K562 (cell line): Measurements from ENCODE around the gene ZNF672. TPM values are rescaled to one million over a fixed set of nuclear protein-coding genes. Genes with fewer than 3 reads are reported as not detected.

Experiments
- ATAC-seq: fragments of 200-7000 bp; cut with Tn5 transposase; 3 replicates; pipeline ENCODE4 v1.9.1; 2020; ENCODE audit warnings: moderate library complexity
- BruUV-seq: library from RNA; stranded (reverse); fragments of 400-500 nt; replicated peaks from 2 replicates; lab custom pipeline; 2021; lab: Mats Ljungman, UMichigan
- CTCF ChIA-PET: fragments of 300-600 bp; formaldehyde crosslinking; extraction: SDS; loops from one replicate; lab custom pipeline; 2021; ENCODE audit warnings: low intra/inter-chr PET ratio; lab: Yijun Ruan, JAX
- POLR2A ChIA-PET: fragments of 300-600, 350-650 bp; sonication (Branson Sonifier 250); formaldehyde crosslinking; extraction: SDS; loops from one replicate; lab custom pipeline; 2021; ENCODE audit warnings: antibody characterized with exemption, inconsistent platforms; lab: Yijun Ruan, JAX
- DNase-seq, 4 experiments: peaks; one replicate each; pipeline versions ENCODE4 v3.0.0 to v3.0.0-alpha.2; 2011 to 2018; ENCODE audit warnings: low spot score in 3 of 4, mixed read lengths in 3 of 4; ENCODE audit errors: extremely low read depth in 1 of 4
- FAIRE-seq: peaks from 2 replicates; lab custom pipeline; 2011; peaks lifted over from hg19 to GRCh38; lab: Jason Lieb, UNC
- H2AFZ ChIP-seq: 2 replicates; pipeline ENCODE4 v1.6.0; 2011; ENCODE audit warnings: low read depth, low read length, control low read depth, inconsistent platforms
- H3K27ac ChIP-seq: fragments of 200-600 bp; 3 replicates; pipeline ENCODE4 v1.8.0; 2011; ENCODE audit warnings: low read depth, mild to moderate bottlenecking, control low read depth, inconsistent platforms, low read length, moderate library complexity, mixed read lengths; ENCODE audit errors: extremely low read depth
- H3K27me3 ChIP-seq, 2 experiments: fragments of 300-600 bp in 1 of 2; 2 replicates in 1 of 2; 3 replicates in 1 of 2; pipeline versions ENCODE4 v1.6.0 to v1.8.0; 2011; ENCODE audit warnings: inconsistent platforms in 2 of 2, low read length in 2 of 2, mild to moderate bottlenecking in 1 of 2, mixed read lengths in 1 of 2, moderate library complexity in 1 of 2; ENCODE audit not compliant: control insufficient read depth in 2 of 2, insufficient read depth in 2 of 2
- H3K36me3 ChIP-seq: fragments of 300-600 bp; 3 replicates; pipeline ENCODE4 v1.8.0; 2011; ENCODE audit warnings: mild to moderate bottlenecking, low read length, inconsistent platforms; ENCODE audit not compliant: control insufficient read depth, insufficient read depth
- H3K4me1 ChIP-seq, 2 experiments: fragments of 200-600 bp in 1 of 2; replicated peaks in 1 of 2; 2 replicates in 1 of 2; 3 replicates in 1 of 2; pipeline versions ENCODE4 v1.5.1 to v1.8.0; 2011; ENCODE audit warnings: inconsistent platforms in 2 of 2, low read length in 2 of 2, mild to moderate bottlenecking in 1 of 2, mixed read lengths in 1 of 2, moderate library complexity in 1 of 2; ENCODE audit not compliant: control insufficient read depth in 2 of 2, insufficient read depth in 2 of 2
- H3K4me2 ChIP-seq: 2 replicates; pipeline ENCODE4 v1.6.1; 2011; ENCODE audit warnings: low read length, control low read depth, inconsistent platforms, mixed read lengths; ENCODE audit not compliant: insufficient read depth
- H3K4me3 ChIP-seq: fragments of 200-600 bp; sonication (generic), shearing (Covaris generic); 2 replicates; pipeline ENCODE4 v1.5.1; 2016; ENCODE audit warnings: control low read depth, inconsistent platforms
- H3K79me2 ChIP-seq: fragments of 200-600 bp; 3 replicates; pipeline ENCODE4 v1.8.0; 2011; ENCODE audit warnings: low read length, inconsistent platforms; ENCODE audit not compliant: control insufficient read depth, insufficient read depth
- H3K9ac ChIP-seq, 2 experiments: 2 replicates each; pipeline versions ENCODE4 v1.6.0 to v1.6.1; 2011; ENCODE audit warnings: low read depth in 2 of 2, low read length in 2 of 2, control low read depth in 1 of 2, inconsistent platforms in 1 of 2, mild to moderate bottlenecking in 1 of 2, mixed read lengths in 1 of 2; ENCODE audit not compliant: insufficient read depth in 1 of 2
- H3K9me1 ChIP-seq: one replicate; pipeline ENCODE4 v1.6.0; 2011; ENCODE audit warnings: inconsistent platforms, mild to moderate bottlenecking, low read length, moderate library complexity; ENCODE audit not compliant: control insufficient read depth, insufficient read depth
- H3K9me3 ChIP-seq: replicated peaks from 2 replicates; pipeline ENCODE4 v1.5.1; 2011; ENCODE audit warnings: low read depth, low read length, inconsistent platforms; ENCODE audit not compliant: control insufficient read depth, insufficient read depth
- H4K20me1 ChIP-seq: replicated peaks from 2 replicates; pipeline ENCODE4 v1.6.1; 2011; ENCODE audit warnings: low read length, inconsistent platforms, mixed read lengths; ENCODE audit not compliant: control insufficient read depth, insufficient read depth
- BCOR ChIP-seq: fragments of 450-650 bp; IDR thresholded peaks from 2 replicates; pipeline ENCODE4 v1.6.1; 2016
- HDAC1 ChIP-seq, 2 experiments: fragments of 450-650 bp; IDR thresholded peaks; 2 replicates each; pipeline ENCODE4 v1.6.1; 2016 to 2017; ENCODE audit warnings: inconsistent platforms in 1 of 2, mild to moderate bottlenecking in 1 of 2, moderate library complexity in 1 of 2
- POLR2G ChIP-seq: fragments of 200-400 bp; formaldehyde crosslinking; IDR thresholded peaks from 2 replicates; pipeline ENCODE4 v1.6.1; 2017; ENCODE audit warnings: low read depth, mild to moderate bottlenecking, antibody characterized with exemption, low read length, moderate library complexity
- SUPT5H ChIP-seq: fragments of 450-650 bp; IDR thresholded peaks from 2 replicates; pipeline ENCODE4 v1.6.1; 2016
- WGBS: fragments of 100-300 bp; shearing (Covaris generic); methylation state at CpG from one replicate; pipeline ENCODE4 v1.1.6; 2016; ENCODE audit warnings: low coverage, mixed read lengths; ENCODE audit not compliant: insufficient coverage; ENCODE audit errors: missing lambda C conversion rate; 5-methylcytosine and 5-hydroxymethylcytosine counted together
- in situ Hi-C: fragments of 300-500 bp; cut with MboI; formaldehyde crosslinking; loops from 4 replicates; pipeline ENCODE4 v1.15.0; 2018; ENCODE audit warnings: inconsistent platforms, mixed read lengths
- intact Hi-C: fragments of 100-400 bp; cut with micrococcal nuclease; formaldehyde crosslinking; loops from 2 replicates; pipeline ENCODE4 v1.14.2; 2022
- polyA plus RNA-seq, 8 experiments: library from polyadenylated mRNA; depleted of rRNA in 4 of 8; stranded (reverse) in 5 of 8; unstranded in 3 of 8; fragments of >200 nt; fragmentation: Nextera tagmentation in 2 of 8; fragmentation: Illumina TruSeq in 1 of 8; extraction: Ambion mirVana in 2 of 8; extraction: Trizol in 1 of 8; gene quantifications; 2 replicates each; pipeline versions ENCODE4 v1.2.1 to v1.2.3, GENCODE V29; 2011 to 2014; ENCODE audit warnings: inconsistent platforms in 1 of 8, missing spikeins in 1 of 8
- total RNA-seq, 7 experiments: library from RNA; depleted of rRNA in 6 of 7; stranded (reverse); fragments of >200 nt in 6 of 7; fragmentation: Illumina TruSeq in 2 of 7; extraction: Trizol in 2 of 7; gene quantifications; 2 replicates each; pipeline versions ENCODE4 v1.2.1 to v1.2.3, GENCODE V29; 2011 to 2021; ENCODE audit warnings: low replicate concordance in 1 of 7

The ZNF672 gene
- total and polyA plus RNA-seq, 9 of the 15 experiments (the other 6 are each of a cell fraction or from before 2014, with no cell fraction given): 1.9 to 57.9 (median 24.1) TPM

GRCh38 chr1:248853663-248854375, 15.8 kb downstream of the ZNF672 start:
- peaks cover 58% of the 10 kb centered on the region for H3K79me2 ChIP-seq
- peaks cover 87% of the 10 kb centered on the region for H3K36me3 ChIP-seq

GRCh38 chr1:248855580-248855979, 17.6 kb downstream of the ZNF672 start:
- Histone ChIP-seq H3K27me3 (no peaks in the 10 kb centered on the region), H3K4me3 (no peak overlapping the region), H3K27ac (no peak overlapping the region), H3K9me1 (peaks cover 3% of the 10 kb centered on the region), H3K9me3 (no peaks in the 10 kb centered on the region), H3K9ac (peak overlapping the region; percentile 2 to 70; a peak in 1 of 4 replicates), H4K20me1 (no peaks in the 10 kb centered on the region), H2AFZ (no peak overlapping the region), H3K4me1 (peaks cover 38 to 45% of the 10 kb centered on the region in 2 experiments), H3K79me2 (peaks cover 64% of the 10 kb centered on the region), H3K36me3 (peaks cover 69% of the 10 kb centered on the region), H3K4me2 (peak overlapping the region; percentile 100)
- WGBS: 93% methylated on average over 3 of the region's 6 CpGs
- TF ChIP-seq HDAC1 (IDR thresholded peaks at IDR 0.05) (no peak), POLR2G (peak; percentile 53)
- intact Hi-C loops (no loop called here), in situ Hi-C loops (no loop called here)
- ChIA-PET CTCF (no interaction called here), POLR2A (no interaction called here)
- ATAC-seq (no peak), DNase-seq (no peak), FAIRE-seq (no peak)
- no TSS peak for BruUV-seq

More at GRCh38 chr1:248853663-248854375, 15.8 kb downstream of the ZNF672 start:
- H3K4me1 ChIP-seq: peaks cover 29 to 41% of the 10 kb centered on the region in 2 experiments
- TF ChIP-seq SUPT5H: peak; percentile 13; the same call in 1 of the 2 replicates
- no peak for TF ChIP-seq BCOR
- TF ChIP-seq, all 486 proteins: peak for 1
- no peak for DNase-seq
- intact Hi-C loops: no loop called here
- peaks cover 3% of the 10 kb centered on the region for H3K9me1 ChIP-seq
- H2AFZ ChIP-seq: no peak overlapping the region
- in situ Hi-C loops: no loop called here
- H3K9ac ChIP-seq: peak overlapping the region in 1 of 2 experiments; percentile 60; a peak in 1 of 4 replicates
- H3K4me2 ChIP-seq: no peak overlapping the region; the same call in 1 of the 2 replicates
- WGBS: 77% methylated on average over 6 of the region's 8 CpGs
- H3K27ac ChIP-seq: no peak overlapping the region; the same call in 2 of the 3 replicates
- no peaks in the 10 kb centered on the region for H3K9me3 ChIP-seq
- ChIA-PET CTCF (no interaction called here), POLR2A (no interaction called here)
- H3K4me3 ChIP-seq: no peak overlapping the region
- H3K27me3 ChIP-seq: no peaks in the 10 kb centered on the region
- H4K20me1 ChIP-seq: peaks cover 4% of the 10 kb centered on the region; the same call in 1 of the 2 replicates
- BruUV-seq: no TSS peak
- no peak for ATAC-seq
- FAIRE-seq: no peak
